ENCODE measurements around the gene C6orf141.
"Not testable (repeated sequence)": the region's sequence is repeated elsewhere in the genome, so short reads cannot be mapped to it uniquely, and the experiment has no call there.

C6orf141 gene

DNA sequence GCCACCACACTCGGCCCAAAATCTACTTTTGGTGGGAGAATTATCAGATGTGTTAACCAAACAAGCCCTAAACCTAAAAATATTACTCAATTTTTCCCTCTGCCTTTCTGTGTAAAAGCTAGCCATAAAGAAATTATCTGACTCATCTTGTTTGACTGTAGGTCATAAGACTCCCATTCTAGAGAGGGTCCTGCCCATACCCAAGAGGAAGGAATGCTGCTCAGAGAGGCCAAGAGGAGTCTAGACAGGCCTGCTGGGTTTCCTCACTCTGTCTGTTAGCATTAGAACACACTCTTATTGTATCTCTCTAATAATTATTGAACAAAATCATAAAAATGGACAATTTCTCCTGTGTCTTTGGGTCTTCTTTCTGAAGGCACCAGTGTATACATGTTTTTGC lies 26.1 kb downstream of the C6orf141 start:
- DNase-seq (ENCODE audit: low read depth) = no peak

DNA sequence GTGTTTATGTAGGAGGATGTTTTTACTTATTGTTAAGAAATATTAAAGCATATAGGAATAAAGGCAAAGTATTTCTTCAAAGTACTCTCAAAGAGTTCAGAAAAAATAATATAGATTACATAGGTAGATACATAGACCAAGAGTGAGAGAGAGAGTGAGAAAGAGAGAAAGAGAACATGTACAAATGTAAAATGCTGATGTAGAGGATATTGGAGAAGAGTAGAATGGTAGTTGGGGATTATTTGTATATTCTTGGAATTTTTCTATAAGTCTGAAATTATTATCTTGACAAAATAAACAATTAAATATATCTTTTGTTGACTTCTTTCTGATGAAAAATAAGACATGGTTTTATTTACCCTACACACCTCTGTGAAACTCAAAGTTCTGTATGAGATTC lies 29.2 kb downstream of the C6orf141 start:
- DNase-seq (ENCODE audit: low read depth) = no peak

DNA sequence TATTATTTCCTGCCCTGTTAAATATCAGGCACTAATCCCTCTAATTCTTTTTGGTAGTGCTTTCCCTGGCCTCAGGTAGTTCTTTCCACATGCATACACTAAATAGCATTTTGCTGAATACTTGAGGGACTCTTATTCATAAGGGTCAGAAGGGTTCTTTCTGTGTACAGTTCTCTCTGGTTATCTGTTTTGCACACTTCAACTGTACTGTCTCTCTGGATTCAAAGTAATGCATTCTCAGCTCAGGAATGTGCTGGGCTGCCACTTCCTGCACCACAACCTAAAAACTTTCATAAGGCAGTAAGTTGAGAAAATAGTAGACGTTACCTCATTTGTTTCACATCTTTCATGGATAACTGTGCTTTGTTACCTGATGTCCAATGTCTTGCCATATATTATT lies 32.1 kb downstream of the C6orf141 start:
- no peak for DNase-seq (ENCODE audit: low read depth)

DNA sequence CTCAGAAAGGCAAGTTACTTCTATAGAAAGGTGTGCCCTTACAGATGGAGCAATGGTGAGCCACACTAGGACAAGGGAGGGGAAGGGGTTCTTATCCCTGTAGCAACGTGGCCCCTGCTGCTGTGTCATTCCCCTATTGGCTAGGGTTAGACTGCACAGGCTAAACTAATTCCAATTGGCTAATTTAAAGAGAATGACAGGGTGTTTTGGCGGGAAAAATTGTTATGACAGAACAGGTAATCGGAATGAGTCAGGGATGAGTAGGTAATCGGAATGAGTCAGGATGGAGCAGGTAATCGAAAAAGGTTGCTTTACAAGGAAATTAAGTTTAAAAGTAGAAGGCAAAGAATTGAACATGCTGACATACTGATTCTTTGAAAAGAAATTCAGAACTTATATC lies 36.8 kb downstream of the C6orf141 start:
- DNase-seq (ENCODE audit: low read depth) = not testable (repeated sequence)
